Endothelial cell (in vitro differentiated cells): Measurements from ENCODE around the gene SIGLEC6. TPM values are rescaled to one million over a fixed set of nuclear protein-coding genes. Genes with fewer than 3 reads are reported as not detected.

ENCODE experiments used
- DNase-seq: peaks from one replicate; pipeline ENCODE4 v3.0.0; 2021; ENCODE audit warnings: low spot score
- H3K27ac Mint-ChIP-seq: one replicate; pipeline ENCODE4 v1.8.0; 2021; ENCODE audit warnings: mixed read lengths, inconsistent platforms; ENCODE audit not compliant: unreplicated experiment
- H3K27me3 Mint-ChIP-seq: one replicate; pipeline ENCODE4 v1.8.0; 2021; ENCODE audit warnings: mild to moderate bottlenecking, moderate library complexity, mixed read lengths, inconsistent platforms; ENCODE audit not compliant: unreplicated experiment
- H3K36me3 Mint-ChIP-seq: one replicate; pipeline ENCODE4 v1.8.0; 2021; ENCODE audit warnings: mild to moderate bottlenecking, low read depth, mixed read lengths, inconsistent platforms; ENCODE audit not compliant: unreplicated experiment
- H3K4me1 Mint-ChIP-seq: one replicate; pipeline ENCODE4 v1.8.0; 2021; ENCODE audit warnings: mild to moderate bottlenecking, mixed read lengths, inconsistent platforms; ENCODE audit not compliant: unreplicated experiment
- H3K4me3 Mint-ChIP-seq: one replicate; pipeline ENCODE4 v1.8.0; 2021; ENCODE audit warnings: mild to moderate bottlenecking, mixed read lengths, inconsistent platforms; ENCODE audit not compliant: unreplicated experiment
- H3K9me3 Mint-ChIP-seq: one replicate; pipeline ENCODE4 v1.8.0; 2021; ENCODE audit warnings: mixed read lengths, inconsistent platforms; ENCODE audit not compliant: unreplicated experiment
- total RNA-seq: library from RNA; stranded (reverse); fragmentation: NEBNext Ultra II Directional; extraction: Animal tissue kit (Norgen Biotek cat#: 25700); gene quantifications from one replicate; pipeline ENCODE4 v1.2.1, GENCODE V29; 2021; ENCODE audit not compliant: unreplicated experiment
- TF ChIP-seq, protein P1 (sequence below): fragments of 200-600 bp; sonication (generic); IDR thresholded peaks from one replicate; pipeline ENCODE4 v1.5.0; 2021; ENCODE audit warnings: antibody characterized with exemption; ENCODE audit not compliant: unreplicated experiment

Gene SIGLEC6
- total RNA-seq, 1 donor from 2014 or later = not detected

GRCh38 chr19:51565583-51565982, 34.1 kb upstream of the SIGLEC6 start:
- TF ChIP-seq, protein P1, sequence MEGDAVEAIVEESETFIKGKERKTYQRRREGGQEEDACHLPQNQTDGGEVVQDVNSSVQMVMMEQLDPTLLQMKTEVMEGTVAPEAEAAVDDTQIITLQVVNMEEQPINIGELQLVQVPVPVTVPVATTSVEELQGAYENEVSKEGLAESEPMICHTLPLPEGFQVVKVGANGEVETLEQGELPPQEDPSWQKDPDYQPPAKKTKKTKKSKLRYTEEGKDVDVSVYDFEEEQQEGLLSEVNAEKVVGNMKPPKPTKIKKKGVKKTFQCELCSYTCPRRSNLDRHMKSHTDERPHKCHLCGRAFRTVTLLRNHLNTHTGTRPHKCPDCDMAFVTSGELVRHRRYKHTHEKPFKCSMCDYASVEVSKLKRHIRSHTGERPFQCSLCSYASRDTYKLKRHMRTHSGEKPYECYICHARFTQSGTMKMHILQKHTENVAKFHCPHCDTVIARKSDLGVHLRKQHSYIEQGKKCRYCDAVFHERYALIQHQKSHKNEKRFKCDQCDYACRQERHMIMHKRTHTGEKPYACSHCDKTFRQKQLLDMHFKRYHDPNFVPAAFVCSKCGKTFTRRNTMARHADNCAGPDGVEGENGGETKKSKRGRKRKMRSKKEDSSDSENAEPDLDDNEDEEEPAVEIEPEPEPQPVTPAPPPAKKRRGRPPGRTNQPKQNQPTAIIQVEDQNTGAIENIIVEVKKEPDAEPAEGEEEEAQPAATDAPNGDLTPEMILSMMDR = no peak
- Mint-ChIP-seq H3K4me1 (no peaks in the 10 kb centered on the region), H3K4me3 (no peak overlapping the region), H3K27ac (no peak overlapping the region), H3K36me3 (no peaks in the 10 kb centered on the region), H3K27me3 (peaks cover 2% of the 10 kb centered on the region), H3K9me3 (no peaks in the 10 kb centered on the region)
- DNase-seq = no peak

DNA sequence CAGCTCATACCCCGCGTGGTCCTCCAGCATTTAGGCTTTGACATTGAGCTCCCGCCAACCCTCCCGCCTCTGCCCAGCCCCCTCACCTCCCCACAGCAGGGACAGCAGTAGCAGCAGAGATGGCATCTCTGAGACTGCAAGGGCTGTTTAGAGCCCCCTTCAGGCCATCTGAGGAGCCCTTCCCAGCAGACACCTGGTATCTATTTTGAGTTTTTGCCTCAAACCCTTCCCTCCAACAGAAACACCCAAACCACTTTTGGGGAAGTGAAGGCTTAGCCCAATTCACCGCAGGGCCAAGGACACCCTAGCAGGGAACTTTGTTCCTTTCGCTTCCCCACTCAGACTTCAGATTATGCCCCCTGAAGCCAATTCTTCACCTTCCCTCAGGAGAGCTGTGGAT, 33.3 kb upstream of the SIGLEC6 start:
- no peak for DNase-seq
- no peaks in the 10 kb centered on the region for H3K36me3 Mint-ChIP-seq

DNA sequence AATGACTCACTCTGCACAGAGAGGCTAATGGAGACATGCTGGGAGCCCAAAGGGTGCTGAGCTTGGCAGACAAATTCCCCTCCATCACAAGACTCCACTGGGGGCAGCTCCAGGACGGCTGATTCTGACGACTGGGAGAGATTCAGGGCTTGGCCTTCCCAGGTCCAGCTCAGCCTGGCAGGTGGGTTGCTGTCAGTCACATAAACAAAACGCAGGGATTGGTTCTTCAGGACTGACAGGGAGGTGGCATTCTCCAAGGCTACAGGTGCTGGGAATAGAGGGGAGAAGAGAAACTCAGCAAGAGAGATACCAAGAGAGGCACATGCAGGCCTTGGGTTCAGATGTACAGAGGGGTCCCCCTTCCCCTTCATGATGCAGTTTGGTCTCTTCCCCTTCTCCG, 28.9 kb upstream of the SIGLEC6 start:
- no peak overlapping the region for H3K27ac Mint-ChIP-seq
- no peak overlapping the region for H3K4me3 Mint-ChIP-seq
- H3K27me3 Mint-ChIP-seq = peaks cover 8% of the 10 kb centered on the region
- DNase-seq = no peak
- TF ChIP-seq, protein P1 = no peak
- no peaks in the 10 kb centered on the region for H3K9me3 Mint-ChIP-seq
- no peaks in the 10 kb centered on the region for H3K36me3 Mint-ChIP-seq
- H3K4me1 Mint-ChIP-seq = no peaks in the 10 kb centered on the region

More for the DNA sequence above, 33.3 kb upstream of the SIGLEC6 start:
- Mint-ChIP-seq H3K9me3 (no peaks in the 10 kb centered on the region), H3K27ac (no peak overlapping the region), H3K4me1 (no peaks in the 10 kb centered on the region), H3K27me3 (peaks cover 2% of the 10 kb centered on the region), H3K4me3 (no peak overlapping the region)
- TF ChIP-seq, protein P1 = no peak

GRCh38 chr19:51559240-51559639, 27.8 kb upstream of the SIGLEC6 start:
- Mint-ChIP-seq H3K9me3 (no peaks in the 10 kb centered on the region), H3K4me3 (peak overlapping the region; percentile 16), H3K27ac (no peak overlapping the region), H3K27me3 (peaks cover 5% of the 10 kb centered on the region), H3K36me3 (no peaks in the 10 kb centered on the region), H3K4me1 (no peaks in the 10 kb centered on the region)
- no peak for DNase-seq
- TF ChIP-seq, protein P1 = no peak

GRCh38 chr19:51552996-51553725, 21.7 kb upstream of the SIGLEC6 start:
- H3K4me3 Mint-ChIP-seq = no peak overlapping the region
- peaks cover 26% of the 10 kb centered on the region for H3K4me1 Mint-ChIP-seq
- no peaks in the 10 kb centered on the region for H3K9me3 Mint-ChIP-seq
- TF ChIP-seq, protein P1 = no peak
- H3K27ac Mint-ChIP-seq = no peak overlapping the region
- H3K36me3 Mint-ChIP-seq = no peaks in the 10 kb centered on the region
- H3K27me3 Mint-ChIP-seq = peaks cover 9% of the 10 kb centered on the region
- peak; percentile 92 for DNase-seq
